ENCODE results near the gene KCNK7. TPM values are rescaled to one million over a fixed set of nuclear protein-coding genes. Genes with fewer than 3 reads are reported as not detected.
A peak's percentile ranks its signal among the peaks of the same experiment; 100 is the strongest.

Gene KCNK7
- total and polyA plus RNA-seq, 2 experiments from 2014 or later = 0.60 TPM; not detected in 1

- TF ChIP-seq EZH2 (IDR thresholded peaks at IDR 0.05; ENCODE audit: low read depth, unreplicated experiment) (no peak), CREB1 (CRISPR knock-in tag; IDR thresholded peaks at IDR 0.05; ENCODE audit: low read depth) (no peak), STAT1 (IDR thresholded peaks at IDR 0.05; ENCODE audit: unreplicated experiment) (no peak), ETS1 (IDR thresholded peaks at IDR 0.05) (no peak), JUNB (IDR thresholded peaks at IDR 0.05; ENCODE audit: unreplicated experiment) (no peak)
These were observed 22.1 kb downstream of the KCNK7 start (continued) for GRCh38 chr11:65573391-65574079.

GRCh38 chr11:65572356-65573051 is 23.1 kb downstream of the KCNK7 start, which contains the start of gene FAM89B:
Gene FAM89B (plus strand): TSS chr11:65572538. CDS start chr11:65572670, 132 bp downstream.
- peaks cover 31% of the 10 kb centered on the region for H3K4me1 ChIP-seq (ENCODE audit: insufficient read depth)
- TF ChIP-seq ZNF331 (CRISPR knock-in tag; IDR thresholded peaks at IDR 0.05; ENCODE audit: low read depth) (no peak), EZH2 (IDR thresholded peaks at IDR 0.05; ENCODE audit: low read depth, unreplicated experiment) (no peak), REST (IDR thresholded peaks at IDR 0.05; ENCODE audit: unreplicated experiment) (no peak), ETS1 (IDR thresholded peaks at IDR 0.05) (no peak), POLR2AphosphoS5 (IDR thresholded peaks at IDR 0.05; ENCODE audit: low read depth) (no peak), ZNF114 (CRISPR knock-in tag; IDR thresholded peaks at IDR 0.05) (no peak)
- TF ChIP-seq, protein P1, sequence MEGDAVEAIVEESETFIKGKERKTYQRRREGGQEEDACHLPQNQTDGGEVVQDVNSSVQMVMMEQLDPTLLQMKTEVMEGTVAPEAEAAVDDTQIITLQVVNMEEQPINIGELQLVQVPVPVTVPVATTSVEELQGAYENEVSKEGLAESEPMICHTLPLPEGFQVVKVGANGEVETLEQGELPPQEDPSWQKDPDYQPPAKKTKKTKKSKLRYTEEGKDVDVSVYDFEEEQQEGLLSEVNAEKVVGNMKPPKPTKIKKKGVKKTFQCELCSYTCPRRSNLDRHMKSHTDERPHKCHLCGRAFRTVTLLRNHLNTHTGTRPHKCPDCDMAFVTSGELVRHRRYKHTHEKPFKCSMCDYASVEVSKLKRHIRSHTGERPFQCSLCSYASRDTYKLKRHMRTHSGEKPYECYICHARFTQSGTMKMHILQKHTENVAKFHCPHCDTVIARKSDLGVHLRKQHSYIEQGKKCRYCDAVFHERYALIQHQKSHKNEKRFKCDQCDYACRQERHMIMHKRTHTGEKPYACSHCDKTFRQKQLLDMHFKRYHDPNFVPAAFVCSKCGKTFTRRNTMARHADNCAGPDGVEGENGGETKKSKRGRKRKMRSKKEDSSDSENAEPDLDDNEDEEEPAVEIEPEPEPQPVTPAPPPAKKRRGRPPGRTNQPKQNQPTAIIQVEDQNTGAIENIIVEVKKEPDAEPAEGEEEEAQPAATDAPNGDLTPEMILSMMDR (conservative IDR thresholded peaks at IDR 0.05; ENCODE audit: low read depth in 2 of 2) = no peak

More at GRCh38 chr11:65572356-65573051, 23.1 kb downstream of the KCNK7 start, which contains the start of gene FAM89B:
- H4K20me1 ChIP-seq (replicated peaks; ENCODE audit: insufficient read depth) = peaks cover 10% of the 10 kb centered on the region
- no peak within 1 kb of the TSS; the same call in 1 of the 2 replicates for H2AFZ ChIP-seq
- H3K4me2 ChIP-seq = peak within 1 kb of the TSS; percentile 99
- DNase-seq (ENCODE audit: low spot score) = peak; percentile 91
- peaks cover 8% of the 10 kb centered on the region for H3K79me2 ChIP-seq (replicated peaks; ENCODE audit: insufficient read depth)
- peaks cover 32% of the 10 kb centered on the region for H3K27me3 ChIP-seq (ENCODE audit: insufficient read depth)
- peaks cover 41% of the 10 kb centered on the region for H3F3A ChIP-seq (replicated peaks; ENCODE audit: low read depth)
- Mint-ChIP-seq H3K27me3 (ENCODE audit: insufficient read depth, low read depth, poor library complexity) (peaks cover 38% of the 10 kb centered on the region), H3K9me3 (no peaks in the 10 kb centered on the region), H3K27ac (no peak within 1 kb of the TSS), H3K36me3 (ENCODE audit: low read depth) (peaks cover 9% of the 10 kb centered on the region), H3K4me3 (peak within 1 kb of the TSS; percentile 100), H3K4me1 (peaks cover 49% of the 10 kb centered on the region)
- H3K4me3 ChIP-seq = peak within 1 kb of the TSS; percentile 91
- H3K9me2 ChIP-seq (ENCODE audit: insufficient read depth) = no peaks in the 10 kb centered on the region
- no peaks in the 10 kb centered on the region for H3K36me3 ChIP-seq (ENCODE audit: insufficient read depth)
- no peak within 1 kb of the TSS for H3K27ac ChIP-seq (ENCODE audit: low read depth)
- ATAC-seq = peak; percentile 18

Measured in GM23338 (cell line).